Mesodermal cell (in vitro differentiated cells): ENCODE measurements around the gene MEAK7.
"Not testable (repeated sequence)": the region's sequence is repeated elsewhere in the genome, so short reads cannot be mapped to it uniquely, and the experiment has no call there.

ENCODE experiments used
- H3K27ac ChIP-seq: 2 replicates; pipeline ENCODE4 v1.7.0; 2013; ENCODE audit warnings: mild to moderate bottlenecking, low read depth, low read length, moderate library complexity; ENCODE audit not compliant: severe bottlenecking
- H3K36me3 ChIP-seq: 2 replicates; pipeline ENCODE4 v1.7.1; 2013; ENCODE audit warnings: mild to moderate bottlenecking, low read length, moderate library complexity; ENCODE audit not compliant: control insufficient read depth, insufficient read depth
- H3K4me1 ChIP-seq: one replicate; pipeline ENCODE4 v1.7.1; 2013; ENCODE audit warnings: mild to moderate bottlenecking, low read length; ENCODE audit not compliant: insufficient read depth, control insufficient read depth, poor library complexity, severe bottlenecking
- H3K4me3 ChIP-seq: 2 replicates; pipeline ENCODE4 v1.7.0; 2013; ENCODE audit warnings: low read length, control low read depth, mild to moderate bottlenecking; ENCODE audit not compliant: insufficient read depth, poor library complexity, severe bottlenecking; ENCODE audit errors: extremely low read depth
- H3K9me3 ChIP-seq: 2 replicates; pipeline ENCODE4 v1.7.1; 2013; ENCODE audit warnings: mild to moderate bottlenecking, low read length, moderate library complexity; ENCODE audit not compliant: control insufficient read depth
- WGBS, 2 experiments: methylation state at CpG; one replicate each; pipeline ENCODE4 v1.1.5; 2013; ENCODE audit warnings: missing lambda C conversion rate in 2 of 2; ENCODE audit not compliant: insufficient coverage in 2 of 2; 5-methylcytosine and 5-hydroxymethylcytosine counted together

MEAK7 gene

DNA sequence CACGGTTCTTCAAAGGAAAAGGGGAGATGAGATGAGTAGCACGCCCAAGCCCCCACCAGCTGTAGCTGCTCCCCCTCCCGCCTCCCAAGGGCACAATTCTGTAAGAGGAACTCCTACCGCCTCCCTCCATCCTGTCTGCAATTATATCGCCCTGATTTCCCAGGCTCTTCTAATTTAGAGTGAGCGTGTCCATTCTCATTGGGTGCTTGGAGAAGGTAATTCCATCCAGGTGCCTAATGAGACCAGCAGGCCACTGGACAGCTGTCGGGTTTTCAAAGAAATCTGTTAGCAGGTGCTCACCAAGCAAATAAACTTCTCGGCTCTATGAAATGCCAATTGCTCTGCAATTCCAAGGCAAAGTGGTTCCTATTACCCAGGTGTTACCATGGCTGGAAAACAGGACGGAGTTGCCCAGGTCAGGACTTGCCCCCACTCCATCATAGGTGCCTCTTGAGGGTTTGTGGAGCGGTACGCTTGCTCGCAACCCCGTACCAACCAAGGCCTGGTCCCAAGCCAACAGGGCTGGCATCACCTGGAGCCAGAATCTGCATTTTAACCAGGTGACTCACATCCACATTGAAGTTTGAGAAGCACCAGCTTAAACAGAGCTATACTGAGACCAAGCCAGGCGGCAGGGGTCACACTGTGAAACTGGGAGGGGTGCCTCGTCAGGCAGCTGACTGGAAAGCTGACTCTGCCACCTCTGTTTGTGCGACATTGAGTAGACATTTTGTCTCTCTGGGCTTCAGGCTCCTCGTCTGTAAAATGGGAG lies 16.5 kb upstream of the MEAK7 start:
- H3K36me3 ChIP-seq, result no peaks in the 10 kb centered on the region
- peaks cover 4% of the 10 kb centered on the region for H3K4me1 ChIP-seq

DNA sequence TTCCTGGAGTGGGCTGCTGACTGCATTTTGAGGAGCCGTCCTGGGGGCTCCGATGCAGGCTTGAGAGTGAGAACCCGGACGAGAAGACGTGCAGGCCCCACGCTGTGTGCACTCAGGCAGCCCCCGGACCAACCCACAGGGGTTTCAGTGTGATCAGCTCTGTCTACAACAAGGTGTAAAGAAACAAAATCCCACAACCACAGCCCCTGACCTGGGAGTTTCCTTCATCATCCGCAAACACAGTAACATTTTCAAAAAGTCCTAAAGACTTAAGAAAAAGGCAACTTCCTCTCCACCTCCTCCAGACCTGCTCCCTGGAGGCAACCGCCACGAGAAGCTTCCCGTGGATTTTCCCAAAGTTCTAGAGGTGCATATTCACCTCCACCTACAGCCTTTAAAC lies 15.4 kb upstream of the MEAK7 start:
- 79 to 80% methylated on average over 10 to 11 of the region's 11 CpGs for WGBS, 2 experiments
- Histone ChIP-seq H3K9me3 (no peaks in the 10 kb centered on the region), H3K36me3 (no peaks in the 10 kb centered on the region), H3K4me1 (peaks cover 7% of the 10 kb centered on the region), H3K4me3 (no peak overlapping the region), H3K27ac (no peak overlapping the region)

More for the DNA sequence above, 16.5 kb upstream of the MEAK7 start:
- Histone ChIP-seq H3K27ac (no peak overlapping the region), H3K9me3 (no peaks in the 10 kb centered on the region), H3K4me3 (no peak overlapping the region)
- 92 to 94% methylated on average over 14 of the region's 17 CpGs for WGBS, 2 experiments

DNA sequence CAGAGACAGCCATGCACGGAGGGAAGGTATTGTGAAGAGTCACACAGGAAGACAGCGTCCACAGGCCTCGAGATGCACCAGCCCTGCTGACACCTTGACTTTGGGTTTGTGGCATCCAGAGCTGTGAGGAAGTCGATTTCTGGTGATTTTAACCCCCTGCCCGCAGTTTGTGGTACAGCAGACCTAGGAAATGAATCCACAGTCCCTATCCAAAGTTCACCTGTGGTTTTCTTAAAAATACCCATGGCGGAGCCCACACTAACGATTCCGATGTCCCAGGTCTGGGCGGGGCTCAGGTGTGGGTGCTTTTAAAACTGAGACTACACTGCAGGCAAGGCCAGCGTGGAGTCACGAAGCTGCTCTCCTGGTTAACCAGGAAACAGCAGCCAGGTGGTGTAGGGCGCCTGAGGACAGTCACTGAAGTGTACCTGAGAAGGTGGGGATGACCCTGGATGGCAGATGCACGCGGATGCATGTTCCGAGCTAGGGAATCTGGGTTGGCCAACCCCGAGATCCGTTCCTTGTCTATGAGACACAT lies 14.4 kb upstream of the MEAK7 start:
- Histone ChIP-seq H3K27ac (no peak overlapping the region), H3K4me3 (no peak overlapping the region), H3K4me1 (peaks cover 12% of the 10 kb centered on the region), H3K9me3 (no peaks in the 10 kb centered on the region), H3K36me3 (no peaks in the 10 kb centered on the region)
- 95 to 96% methylated on average over 10 to 17 of the region's 17 CpGs for WGBS, 2 experiments

DNA sequence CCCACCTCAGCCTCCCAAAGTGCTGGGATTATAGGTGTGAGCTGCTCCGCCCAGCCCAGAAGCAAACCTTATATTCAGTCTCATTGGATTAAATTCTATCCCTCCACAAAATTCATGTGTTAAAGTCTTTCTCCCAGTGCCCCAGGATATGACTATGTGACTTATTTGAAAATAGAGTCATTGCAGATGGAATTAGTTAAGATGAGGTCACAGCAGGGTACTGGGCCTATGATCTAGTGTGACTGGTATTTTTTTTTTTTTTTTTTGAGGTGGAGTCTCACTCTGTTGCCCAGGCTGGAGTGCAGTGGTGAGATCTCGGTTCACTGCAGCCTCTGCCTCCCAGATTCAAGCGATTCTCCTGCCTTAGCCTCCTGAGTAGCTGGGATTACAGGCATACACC lies 13.8 kb upstream of the MEAK7 start:
- not testable (repeated sequence) for H3K36me3 ChIP-seq, H3K9me3 ChIP-seq, H3K4me3 ChIP-seq, H3K27ac ChIP-seq
- H3K4me1 ChIP-seq, result peaks cover 12% of the 10 kb centered on the region
- WGBS, 2 experiments, result 93% methylated on average over 3 of the region's 3 CpGs; no CpG with 5 or more reads in 1 of the 2 experiments

DNA sequence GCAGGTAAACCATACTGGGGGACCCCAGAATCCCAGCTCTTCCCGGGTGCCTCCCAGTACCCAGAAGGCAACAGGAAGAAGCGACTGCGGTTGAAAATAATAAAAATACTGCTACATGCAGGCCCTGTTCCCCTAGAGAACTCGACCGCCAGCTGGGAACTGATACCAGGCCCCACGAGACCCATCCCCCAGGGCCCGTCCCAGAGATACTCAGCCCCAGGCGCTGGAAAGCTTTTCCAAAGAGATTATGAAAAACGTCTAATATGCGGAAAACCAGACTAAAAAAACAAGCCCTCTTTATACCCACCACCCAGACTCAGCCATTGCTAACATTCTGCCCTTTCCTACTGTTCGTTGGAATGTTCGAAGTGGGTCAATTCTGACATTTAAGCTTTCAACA lies 12.9 kb upstream of the MEAK7 start:
- Histone ChIP-seq H3K4me3 (no peak overlapping the region), H3K9me3 (no peaks in the 10 kb centered on the region), H3K36me3 (no peaks in the 10 kb centered on the region), H3K27ac (no peak overlapping the region), H3K4me1 (peaks cover 12% of the 10 kb centered on the region)
- WGBS, 2 experiments, result 94 to 95% methylated on average over 11 to 12 of the region's 12 CpGs

DNA sequence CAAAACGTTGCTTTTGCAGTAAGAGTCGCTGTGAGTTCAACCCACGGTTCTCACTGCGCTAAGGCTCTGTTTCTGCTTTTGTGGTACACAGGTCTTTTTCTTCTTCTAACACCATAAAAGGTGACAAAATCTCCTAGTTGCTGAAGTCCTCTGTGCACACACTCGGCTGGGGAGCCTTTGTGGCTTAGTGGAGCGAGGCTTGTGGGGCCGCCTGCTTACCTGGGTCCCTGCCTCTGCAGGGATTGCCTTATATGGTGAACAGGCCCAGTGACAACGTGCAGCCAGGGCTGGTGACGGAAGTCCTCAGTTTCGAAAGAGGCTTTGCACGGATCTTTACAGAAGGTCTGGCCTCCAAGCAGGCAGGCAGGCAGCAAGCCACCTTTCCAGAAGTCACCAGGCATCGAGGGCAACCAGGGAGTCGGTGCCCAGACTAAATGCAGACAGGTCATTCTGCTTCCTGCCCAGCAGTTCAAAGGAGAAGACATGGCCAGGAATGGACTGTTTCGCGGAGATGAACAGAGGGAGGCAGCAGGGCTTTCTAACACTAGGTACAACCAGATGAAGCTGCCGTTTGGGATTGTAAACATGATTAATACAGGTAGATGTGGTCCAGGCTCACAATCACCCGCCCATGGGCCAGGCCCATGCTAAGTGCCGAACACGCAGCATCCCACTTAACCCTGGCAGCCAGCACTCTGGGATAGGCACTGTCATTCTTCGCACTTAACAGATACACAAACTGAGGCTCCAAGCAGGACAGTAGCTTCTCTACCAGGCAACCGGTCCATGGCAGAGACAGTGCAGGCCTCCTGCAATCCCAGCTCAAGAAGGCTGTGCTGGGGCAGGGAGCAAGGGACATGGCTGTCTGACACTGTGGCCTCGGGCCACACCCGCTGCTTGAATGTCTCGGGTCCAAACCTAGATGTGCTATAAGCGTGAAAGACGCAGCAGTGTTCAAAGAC lies 10.7 kb upstream of the MEAK7 start:
- Histone ChIP-seq H3K27ac (no peak overlapping the region), H3K36me3 (no peaks in the 10 kb centered on the region), H3K4me3 (no peak overlapping the region), H3K4me1 (peaks cover 12% of the 10 kb centered on the region), H3K9me3 (no peaks in the 10 kb centered on the region)
- 78 to 82% methylated on average over 20 to 24 of the region's 26 CpGs for WGBS, 2 experiments

DNA sequence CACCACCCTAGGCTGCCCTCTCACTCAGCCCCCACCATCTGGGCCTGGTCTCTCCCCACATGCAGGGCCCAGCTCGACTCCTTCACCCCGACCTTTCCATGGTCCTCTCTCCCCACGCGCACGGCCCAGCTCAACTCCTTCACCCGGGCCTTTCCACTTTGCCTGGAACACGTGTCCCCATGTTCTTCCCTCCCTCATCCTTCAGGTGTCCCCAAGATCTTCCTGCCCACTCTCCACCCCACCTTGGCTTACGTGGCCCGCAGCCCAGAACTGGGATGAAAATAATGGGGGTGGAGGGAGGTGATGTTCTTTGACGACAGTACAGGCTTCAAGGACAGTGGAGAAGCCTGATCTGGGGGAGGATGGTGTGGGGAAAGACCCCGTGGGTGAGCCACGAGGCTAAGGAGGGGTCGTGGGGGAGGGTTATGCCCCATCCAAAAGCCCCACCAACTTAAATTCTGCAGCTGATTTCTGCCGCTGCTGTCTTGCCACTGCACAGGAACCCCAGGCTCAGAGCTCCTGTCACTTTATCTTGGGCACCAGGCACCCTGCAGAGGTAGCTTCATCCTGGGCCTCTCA lies 9.9 kb upstream of the MEAK7 start:
- H3K27ac ChIP-seq, result no peak overlapping the region
- WGBS, 2 experiments, result 77 to 86% methylated on average over 11 to 14 of the region's 14 CpGs
- H3K9me3 ChIP-seq, result no peaks in the 10 kb centered on the region
- H3K4me1 ChIP-seq, result peaks cover 8% of the 10 kb centered on the region
- H3K4me3 ChIP-seq, result no peak overlapping the region
- H3K36me3 ChIP-seq, result no peaks in the 10 kb centered on the region

DNA sequence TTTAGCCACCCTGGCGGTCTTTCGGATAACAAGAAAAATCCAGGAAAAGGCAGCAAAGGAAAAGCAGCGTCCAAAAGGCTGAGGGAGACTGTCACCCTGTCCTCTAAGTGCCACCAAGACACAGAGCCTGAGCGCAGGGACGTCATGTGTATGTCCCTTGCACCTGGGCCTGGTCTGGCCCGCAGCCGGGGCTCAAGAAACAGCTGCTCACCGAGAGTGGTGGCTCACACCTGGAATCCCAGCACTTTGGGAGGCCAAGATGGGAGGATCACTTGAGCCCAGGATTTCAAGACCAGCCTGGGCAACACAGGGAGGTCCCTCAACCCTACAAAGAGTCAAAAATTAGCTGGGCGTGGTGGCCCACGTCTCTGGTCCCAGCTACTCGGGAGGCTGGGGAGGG lies 9.2 kb upstream of the MEAK7 start:
- H3K4me3 ChIP-seq, result no peak overlapping the region
- H3K36me3 ChIP-seq, result no peaks in the 10 kb centered on the region
- H3K27ac ChIP-seq, result no peak overlapping the region
- peaks cover 8% of the 10 kb centered on the region for H3K4me1 ChIP-seq
- no peaks in the 10 kb centered on the region for H3K9me3 ChIP-seq
- 96% methylated on average over 10 of the region's 11 CpGs for WGBS, 2 experiments

DNA sequence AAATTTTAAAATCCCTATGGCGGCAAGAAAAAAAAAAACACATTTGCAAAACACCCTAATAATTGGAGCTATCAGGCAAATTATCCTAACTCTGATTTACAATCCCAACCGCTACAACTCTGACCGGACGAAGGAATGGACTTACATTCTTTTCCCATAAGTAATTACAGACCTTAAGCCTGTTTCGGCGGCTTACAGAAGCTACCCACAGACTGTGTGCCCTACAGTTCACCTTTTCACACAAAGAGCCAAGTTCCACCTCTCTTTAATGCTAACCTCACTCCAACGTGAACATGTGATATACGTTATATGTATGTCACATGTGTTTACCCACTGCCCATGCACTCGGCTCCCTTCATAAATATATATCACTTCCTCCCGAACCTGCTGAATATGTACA lies 8.7 kb upstream of the MEAK7 start:
- H3K36me3 ChIP-seq, result no peaks in the 10 kb centered on the region
- 89 to 94% methylated on average over 8 to 10 of the region's 10 CpGs for WGBS, 2 experiments
- no peak overlapping the region for H3K27ac ChIP-seq
- peaks cover 8% of the 10 kb centered on the region for H3K4me1 ChIP-seq
- H3K9me3 ChIP-seq, result no peaks in the 10 kb centered on the region
- H3K4me3 ChIP-seq, result no peak overlapping the region

DNA sequence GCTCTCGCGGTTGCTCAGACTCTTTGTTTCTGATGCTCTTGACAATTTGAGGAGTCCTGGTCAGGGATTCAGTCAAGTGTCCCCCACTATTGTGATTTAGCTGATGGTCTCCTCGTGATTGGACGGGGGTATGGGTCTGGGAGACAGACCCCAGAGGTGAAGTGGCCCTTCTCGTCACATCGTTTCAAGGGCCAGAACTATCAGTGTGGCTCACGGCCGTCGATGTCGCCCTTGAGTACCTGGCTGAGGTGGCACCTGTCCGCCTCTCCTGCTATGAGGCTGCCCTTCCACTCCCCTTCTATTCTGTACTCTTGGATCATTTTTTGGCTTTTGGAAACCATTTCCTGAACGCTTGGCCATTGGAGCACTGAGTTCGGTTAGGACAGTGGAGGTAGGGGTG lies 7.4 kb upstream of the MEAK7 start:
- WGBS, 2 experiments, result 80 to 85% methylated on average over 12 to 13 of the region's 13 CpGs
- H3K4me1 ChIP-seq, result peaks cover 8% of the 10 kb centered on the region
- no peaks in the 10 kb centered on the region for H3K36me3 ChIP-seq
- no peak overlapping the region for H3K27ac ChIP-seq
- no peaks in the 10 kb centered on the region for H3K9me3 ChIP-seq
- H3K4me3 ChIP-seq, result no peak overlapping the region
